ENCODE measurements around the gene PNRC1. TPM values are rescaled to one million over a fixed set of nuclear protein-coding genes. Genes with fewer than 3 reads are reported as not detected.

The PNRC1 gene
- total RNA-seq, 2 donors from 2014 or later: 217 to 297 TPM

DNA sequence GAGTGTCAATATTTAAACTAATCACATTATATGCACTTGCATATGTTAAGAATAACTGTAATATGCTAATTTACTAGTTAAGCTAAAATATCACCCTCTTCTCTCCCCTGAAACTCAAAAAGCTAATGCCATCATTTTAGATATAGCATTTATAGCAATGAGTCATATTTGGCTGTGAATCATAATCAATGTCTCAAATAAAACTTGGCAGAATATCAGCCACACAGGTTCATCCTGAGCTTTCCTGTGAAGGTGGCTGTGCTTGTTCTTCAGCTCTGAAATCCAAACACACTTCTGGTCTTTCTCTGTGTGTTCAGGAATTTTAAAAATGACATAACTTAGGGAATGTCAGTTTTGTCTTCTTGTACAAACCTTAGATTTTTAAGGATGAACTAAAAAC, 12.8 kb upstream of the PNRC1 start:
- no peaks in the 10 kb centered on the region for H3K27me3 ChIP-seq (replicated peaks; ENCODE audit: insufficient read depth)
- no peak for DNase-seq (ENCODE audit: low spot score)
- no peak for ATAC-seq (ENCODE audit: insufficient number of reproducible peaks, low FRiP score, low read depth)
- H3K9me3 ChIP-seq: no peaks in the 10 kb centered on the region
- H3K27ac ChIP-seq: no peak overlapping the region
- H3K4me3 ChIP-seq: no peak overlapping the region
- no peaks in the 10 kb centered on the region for H3K36me3 ChIP-seq
- TF ChIP-seq, protein P1, sequence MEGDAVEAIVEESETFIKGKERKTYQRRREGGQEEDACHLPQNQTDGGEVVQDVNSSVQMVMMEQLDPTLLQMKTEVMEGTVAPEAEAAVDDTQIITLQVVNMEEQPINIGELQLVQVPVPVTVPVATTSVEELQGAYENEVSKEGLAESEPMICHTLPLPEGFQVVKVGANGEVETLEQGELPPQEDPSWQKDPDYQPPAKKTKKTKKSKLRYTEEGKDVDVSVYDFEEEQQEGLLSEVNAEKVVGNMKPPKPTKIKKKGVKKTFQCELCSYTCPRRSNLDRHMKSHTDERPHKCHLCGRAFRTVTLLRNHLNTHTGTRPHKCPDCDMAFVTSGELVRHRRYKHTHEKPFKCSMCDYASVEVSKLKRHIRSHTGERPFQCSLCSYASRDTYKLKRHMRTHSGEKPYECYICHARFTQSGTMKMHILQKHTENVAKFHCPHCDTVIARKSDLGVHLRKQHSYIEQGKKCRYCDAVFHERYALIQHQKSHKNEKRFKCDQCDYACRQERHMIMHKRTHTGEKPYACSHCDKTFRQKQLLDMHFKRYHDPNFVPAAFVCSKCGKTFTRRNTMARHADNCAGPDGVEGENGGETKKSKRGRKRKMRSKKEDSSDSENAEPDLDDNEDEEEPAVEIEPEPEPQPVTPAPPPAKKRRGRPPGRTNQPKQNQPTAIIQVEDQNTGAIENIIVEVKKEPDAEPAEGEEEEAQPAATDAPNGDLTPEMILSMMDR (IDR thresholded peaks at IDR 0.05): no peak
- peaks cover 0 to 4% of the 10 kb centered on the region in 2 donors for H3K4me1 ChIP-seq (ENCODE audit: control insufficient read depth in 1 of 2, low read depth in 2 of 2)

DNA sequence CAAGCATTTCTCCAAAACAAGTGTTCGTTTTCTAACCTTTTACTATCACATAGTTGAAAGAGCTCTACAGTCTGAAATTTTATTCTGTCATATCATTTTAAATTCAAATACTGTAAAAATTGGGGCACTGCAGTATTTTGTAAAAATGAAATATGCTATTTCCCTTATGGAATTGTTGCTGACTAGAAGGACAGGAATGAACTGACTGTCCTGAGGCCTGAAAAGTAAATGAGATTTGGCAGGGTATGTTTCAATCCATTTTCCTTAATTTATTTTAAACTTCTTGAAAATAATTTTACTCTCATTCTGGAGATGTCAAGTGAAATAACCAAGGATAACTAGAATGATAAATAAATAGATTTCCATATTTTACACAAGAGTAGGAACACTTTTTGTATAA, 11.9 kb upstream of the PNRC1 start:
- H3K27ac ChIP-seq: no peak overlapping the region
- DNase-seq (ENCODE audit: low spot score) (no peak), ATAC-seq (ENCODE audit: insufficient number of reproducible peaks, low FRiP score, low read depth) (no peak)
- no peak overlapping the region for H3K4me3 ChIP-seq
- TF ChIP-seq, protein P1 (IDR thresholded peaks at IDR 0.05): no peak
- no peaks in the 10 kb centered on the region for H3K36me3 ChIP-seq
- no peaks in the 10 kb centered on the region for H3K9me3 ChIP-seq
- H3K27me3 ChIP-seq (replicated peaks; ENCODE audit: insufficient read depth): no peaks in the 10 kb centered on the region
- H3K4me1 ChIP-seq (ENCODE audit: control insufficient read depth in 1 of 2, low read depth in 2 of 2): peaks cover 0 to 7% of the 10 kb centered on the region in 2 donors

DNA sequence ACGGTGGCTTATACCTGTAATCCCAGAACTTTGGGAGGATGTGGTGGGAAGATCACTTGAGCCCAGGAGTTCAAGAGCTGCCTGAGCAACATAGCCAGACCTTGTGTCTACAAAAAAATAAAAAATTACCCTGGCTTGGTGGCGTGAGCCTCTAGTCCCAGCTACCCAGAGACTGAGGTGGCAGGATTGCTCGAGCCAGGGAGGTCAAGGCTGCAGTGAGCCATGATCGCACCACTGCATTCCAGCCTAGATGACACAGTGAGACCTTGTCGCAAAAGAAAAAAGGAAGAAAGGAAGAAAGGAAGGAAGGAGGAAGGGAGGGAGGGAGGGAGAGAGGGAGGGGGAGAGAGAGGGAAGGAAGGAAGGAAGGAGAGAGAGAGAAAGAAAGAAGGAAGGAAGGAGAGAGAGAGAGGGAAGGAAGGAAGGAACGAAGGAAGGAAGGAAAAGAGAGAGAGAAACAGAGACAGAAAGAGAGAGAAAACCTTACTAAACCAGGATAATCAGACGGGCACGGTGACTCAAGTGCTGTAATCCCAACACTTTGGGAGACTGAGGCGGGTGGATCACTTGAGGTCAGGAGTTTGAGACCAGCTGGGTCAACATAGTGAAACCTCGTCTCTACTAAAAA, 10.9 kb upstream of the PNRC1 start:
- H3K4me1 ChIP-seq (ENCODE audit: control insufficient read depth in 1 of 2, low read depth in 2 of 2): peaks cover 0 to 7% of the 10 kb centered on the region in 2 donors
- no peaks in the 10 kb centered on the region for H3K27me3 ChIP-seq (replicated peaks; ENCODE audit: insufficient read depth)
- ATAC-seq (ENCODE audit: insufficient number of reproducible peaks, low FRiP score, low read depth) (no peak), DNase-seq (ENCODE audit: low spot score) (no peak)
- H3K9me3 ChIP-seq: no peaks in the 10 kb centered on the region
- TF ChIP-seq, protein P1 (IDR thresholded peaks at IDR 0.05): no peak
- no peaks in the 10 kb centered on the region for H3K36me3 ChIP-seq
- H3K4me3 ChIP-seq: no peak overlapping the region
- no peak overlapping the region for H3K27ac ChIP-seq

DNA sequence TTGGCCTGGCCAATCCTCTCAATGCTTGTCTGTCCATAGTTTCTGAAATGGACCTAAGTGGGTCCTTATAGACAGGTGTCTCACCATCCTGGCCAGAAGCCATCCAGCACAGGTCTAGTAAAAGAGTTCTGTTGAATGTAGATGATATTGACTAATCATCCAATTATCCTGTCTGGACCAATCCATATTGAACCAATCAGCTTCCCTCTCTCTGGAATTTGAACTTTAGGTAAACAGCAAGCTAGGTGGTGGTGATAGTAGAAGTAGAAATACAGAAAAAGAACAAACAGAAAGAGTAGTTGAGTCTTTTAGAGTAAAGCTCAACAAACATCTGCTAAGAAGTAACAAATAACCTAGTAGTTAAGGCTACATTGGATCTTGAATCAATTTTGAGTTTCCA, 9.5 kb upstream of the PNRC1 start:
- TF ChIP-seq, protein P1 (IDR thresholded peaks at IDR 0.05): no peak
- Histone ChIP-seq H3K4me3 (no peak overlapping the region), H3K27me3 (replicated peaks; ENCODE audit: insufficient read depth) (no peaks in the 10 kb centered on the region), H3K27ac (no peak overlapping the region), H3K9me3 (no peaks in the 10 kb centered on the region), H3K4me1 (ENCODE audit: control insufficient read depth in 1 of 2, low read depth in 2 of 2) (peaks cover 0 to 7% of the 10 kb centered on the region in 2 donors), H3K36me3 (no peaks in the 10 kb centered on the region)
- ATAC-seq (ENCODE audit: insufficient number of reproducible peaks, low FRiP score, low read depth) (no peak), DNase-seq (ENCODE audit: low spot score) (no peak)

DNA sequence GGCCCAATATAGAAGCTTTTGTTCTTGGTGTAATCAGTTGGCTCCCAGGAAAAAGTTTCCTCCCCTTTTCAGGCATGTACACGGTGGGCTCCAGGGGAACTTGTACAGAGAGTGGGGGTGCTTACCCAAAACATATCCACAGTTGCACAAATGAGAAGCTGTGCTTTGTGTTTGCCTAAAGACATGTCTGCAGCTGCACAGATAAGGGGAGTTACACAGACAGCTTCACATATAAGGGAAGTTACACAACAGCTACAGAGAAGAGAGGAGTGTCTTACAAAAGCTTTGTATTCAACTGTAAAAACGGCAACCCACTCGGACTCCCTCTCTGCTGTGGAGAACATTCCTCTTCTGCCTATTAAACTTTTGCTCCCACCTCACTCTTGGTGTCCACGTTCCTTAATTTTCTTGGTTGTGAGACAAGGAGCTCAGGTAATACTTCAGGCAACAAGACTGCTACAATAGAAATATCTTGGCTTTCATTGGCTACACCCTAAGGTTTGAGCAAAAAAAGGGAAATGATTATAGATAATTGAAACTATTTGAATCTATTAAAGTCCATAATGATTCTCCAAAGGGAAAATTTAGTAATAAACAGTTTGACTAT, 7.4 kb upstream of the PNRC1 start:
- ATAC-seq (ENCODE audit: insufficient number of reproducible peaks, low FRiP score, low read depth) (no peak), DNase-seq (ENCODE audit: low spot score) (no peak)
- TF ChIP-seq, protein P1 (IDR thresholded peaks at IDR 0.05): no peak
- Histone ChIP-seq H3K4me3 (no peak overlapping the region), H3K9me3 (no peaks in the 10 kb centered on the region), H3K27ac (no peak overlapping the region), H3K4me1 (ENCODE audit: control insufficient read depth in 1 of 2, low read depth in 2 of 2) (peaks cover 0 to 7% of the 10 kb centered on the region in 2 donors), H3K27me3 (replicated peaks; ENCODE audit: insufficient read depth) (no peaks in the 10 kb centered on the region), H3K36me3 (no peaks in the 10 kb centered on the region)

All from thoracic aorta (tissue), 2 donors.